Measurements from ENCODE around the gene ALB. TPM values are rescaled to one million over a fixed set of nuclear protein-coding genes. Genes with fewer than 3 reads are reported as not detected.
A peak's percentile ranks its signal among the peaks of the same experiment; 100 is the strongest.

The ALB gene
- total RNA-seq, 1 experiment from 2014 or later = 0.22 TPM

DNA sequence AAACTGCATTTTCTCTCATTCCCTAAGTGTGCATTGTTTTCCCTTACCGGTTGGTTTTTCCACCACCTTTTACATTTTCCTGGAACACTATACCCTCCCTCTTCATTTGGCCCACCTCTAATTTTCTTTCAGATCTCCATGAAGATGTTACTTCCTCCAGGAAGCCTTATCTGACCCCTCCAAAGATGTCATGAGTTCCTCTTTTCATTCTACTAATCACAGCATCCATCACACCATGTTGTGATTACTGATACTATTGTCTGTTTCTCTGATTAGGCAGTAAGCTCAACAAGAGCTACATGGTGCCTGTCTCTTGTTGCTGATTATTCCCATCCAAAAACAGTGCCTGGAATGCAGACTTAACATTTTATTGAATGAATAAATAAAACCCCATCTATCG is 29.1 kb downstream of the ALB start:
- Histone ChIP-seq H3K27me3 (ENCODE audit: low read length) (peaks cover 61% of the 10 kb centered on the region), H3K4me3 (ENCODE audit: low read length) (no peak overlapping the region), H3K9me3 (ENCODE audit: low read length) (no peaks in the 10 kb centered on the region), H3F3A (ENCODE audit: low read length, unreplicated experiment) (no peaks in the 10 kb centered on the region), H3K9me2 (replicated peaks; ENCODE audit: low read length) (no peaks in the 10 kb centered on the region), H3K4me1 (ENCODE audit: insufficient read depth, low read length) (no peaks in the 10 kb centered on the region), H3K36me3 (ENCODE audit: low read depth, low read length) (no peaks in the 10 kb centered on the region), H3K27ac (ENCODE audit: low read length) (no peak overlapping the region), H3K9ac (ENCODE audit: low read length) (no peak overlapping the region), H3K79me2 (ENCODE audit: low read length) (no peaks in the 10 kb centered on the region), H2AFZ (ENCODE audit: low read length) (no peak overlapping the region), H3K4me2 (ENCODE audit: low read length) (no peak overlapping the region), H4K20me1 (ENCODE audit: low read length) (no peaks in the 10 kb centered on the region)
- POLR2A ChIA-PET (ENCODE audit: unreplicated experiment) = no interaction called here
- CTCF ChIA-PET = no interaction called here
- intact Hi-C loops (cut with micrococcal nuclease) = no loop called here
- ATAC-seq (no peak), DNase-seq (no peak)
- TF ChIP-seq, protein P1, sequence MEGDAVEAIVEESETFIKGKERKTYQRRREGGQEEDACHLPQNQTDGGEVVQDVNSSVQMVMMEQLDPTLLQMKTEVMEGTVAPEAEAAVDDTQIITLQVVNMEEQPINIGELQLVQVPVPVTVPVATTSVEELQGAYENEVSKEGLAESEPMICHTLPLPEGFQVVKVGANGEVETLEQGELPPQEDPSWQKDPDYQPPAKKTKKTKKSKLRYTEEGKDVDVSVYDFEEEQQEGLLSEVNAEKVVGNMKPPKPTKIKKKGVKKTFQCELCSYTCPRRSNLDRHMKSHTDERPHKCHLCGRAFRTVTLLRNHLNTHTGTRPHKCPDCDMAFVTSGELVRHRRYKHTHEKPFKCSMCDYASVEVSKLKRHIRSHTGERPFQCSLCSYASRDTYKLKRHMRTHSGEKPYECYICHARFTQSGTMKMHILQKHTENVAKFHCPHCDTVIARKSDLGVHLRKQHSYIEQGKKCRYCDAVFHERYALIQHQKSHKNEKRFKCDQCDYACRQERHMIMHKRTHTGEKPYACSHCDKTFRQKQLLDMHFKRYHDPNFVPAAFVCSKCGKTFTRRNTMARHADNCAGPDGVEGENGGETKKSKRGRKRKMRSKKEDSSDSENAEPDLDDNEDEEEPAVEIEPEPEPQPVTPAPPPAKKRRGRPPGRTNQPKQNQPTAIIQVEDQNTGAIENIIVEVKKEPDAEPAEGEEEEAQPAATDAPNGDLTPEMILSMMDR (conservative IDR thresholded peaks at IDR 0.05; ENCODE audit: low read depth, low read length) = no peak
- TF ChIP-seq EZH2phosphoT487 (IDR thresholded peaks at IDR 0.05; ENCODE audit: borderline replicate concordance, low read length) (no peak), EZH2 (IDR thresholded peaks at IDR 0.05; ENCODE audit: low read length, unreplicated experiment) (no peak)
- BruUV-seq (replicated peaks) = no TSS peak

DNA sequence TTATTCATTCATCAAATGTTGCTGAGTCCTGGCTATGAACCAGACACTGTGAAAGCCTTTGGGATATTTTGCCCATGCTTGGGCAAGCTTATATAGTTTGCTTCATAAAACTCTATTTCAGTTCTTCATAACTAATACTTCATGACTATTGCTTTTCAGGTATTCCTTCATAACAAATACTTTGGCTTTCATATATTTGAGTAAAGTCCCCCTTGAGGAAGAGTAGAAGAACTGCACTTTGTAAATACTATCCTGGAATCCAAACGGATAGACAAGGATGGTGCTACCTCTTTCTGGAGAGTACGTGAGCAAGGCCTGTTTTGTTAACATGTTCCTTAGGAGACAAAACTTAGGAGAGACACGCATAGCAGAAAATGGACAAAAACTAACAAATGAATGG is 30.2 kb downstream of the ALB start:
- no peak overlapping the region for H3K9ac ChIP-seq (ENCODE audit: low read length)

DNA sequence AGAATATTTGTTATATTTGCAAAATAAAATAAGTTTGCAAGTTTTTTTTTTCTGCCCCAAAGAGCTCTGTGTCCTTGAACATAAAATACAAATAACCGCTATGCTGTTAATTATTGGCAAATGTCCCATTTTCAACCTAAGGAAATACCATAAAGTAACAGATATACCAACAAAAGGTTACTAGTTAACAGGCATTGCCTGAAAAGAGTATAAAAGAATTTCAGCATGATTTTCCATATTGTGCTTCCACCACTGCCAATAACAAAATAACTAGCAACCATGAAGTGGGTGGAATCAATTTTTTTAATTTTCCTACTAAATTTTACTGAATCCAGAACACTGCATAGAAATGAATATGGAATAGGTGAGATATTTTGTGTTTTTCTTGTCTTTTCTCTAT is 31.9 kb downstream of the ALB start, which contains the start of gene AFP:
Gene AFP (plus strand): TSS at position 238 of the 400 bp plus-strand sequence. CDS start 42 bp downstream, at position 280.
- Histone ChIP-seq H2AFZ (ENCODE audit: low read length) (no peak within 1 kb of the TSS), H3K9ac (ENCODE audit: low read length) (no peak within 1 kb of the TSS), H3K9me3 (ENCODE audit: low read length) (no peaks in the 10 kb centered on the region), H3K36me3 (ENCODE audit: low read depth, low read length) (no peaks in the 10 kb centered on the region), H3K4me3 (ENCODE audit: low read length) (no peak within 1 kb of the TSS), H3K9me2 (replicated peaks; ENCODE audit: low read length) (no peaks in the 10 kb centered on the region), H3K4me2 (ENCODE audit: low read length) (no peak within 1 kb of the TSS), H3F3A (ENCODE audit: low read length, unreplicated experiment) (no peaks in the 10 kb centered on the region), H4K20me1 (ENCODE audit: low read length) (no peaks in the 10 kb centered on the region), H3K27ac (ENCODE audit: low read length) (no peak within 1 kb of the TSS), H3K79me2 (ENCODE audit: low read length) (no peaks in the 10 kb centered on the region), H3K4me1 (ENCODE audit: insufficient read depth, low read length) (peaks cover 7% of the 10 kb centered on the region; the same call in 1 of the 2 replicates), H3K27me3 (ENCODE audit: low read length) (peaks cover 41% of the 10 kb centered on the region)
- ATAC-seq (no peak), DNase-seq (no peak)
- CTCF ChIA-PET = interaction anchor here (0.7 kb wide), 1 partner anchor 95 kb away, joined by 3 read pairs; no protein-coding TSS in a partner anchor
- POLR2A ChIA-PET (ENCODE audit: unreplicated experiment) = no interaction called here
- TF ChIP-seq, protein P1 (conservative IDR thresholded peaks at IDR 0.05; ENCODE audit: low read depth, low read length) = no peak
- TF ChIP-seq EZH2 (IDR thresholded peaks at IDR 0.05; ENCODE audit: low read length, unreplicated experiment) = no peak
- no peak for TF ChIP-seq EZH2phosphoT487 (IDR thresholded peaks at IDR 0.05; ENCODE audit: borderline replicate concordance, low read length)
- intact Hi-C loops (cut with micrococcal nuclease) = no loop called here
- no TSS peak for BruUV-seq (replicated peaks)

More for the DNA sequence above, 30.2 kb downstream of the ALB start:
- BruUV-seq (replicated peaks) = no TSS peak
- CTCF ChIA-PET = no interaction called here
- Histone ChIP-seq H3F3A (ENCODE audit: low read length, unreplicated experiment) (no peaks in the 10 kb centered on the region), H3K4me1 (ENCODE audit: insufficient read depth, low read length) (peaks cover 7% of the 10 kb centered on the region; the same call in 1 of the 2 replicates), H3K79me2 (ENCODE audit: low read length) (no peaks in the 10 kb centered on the region), H3K9me2 (replicated peaks; ENCODE audit: low read length) (no peaks in the 10 kb centered on the region), H3K4me3 (ENCODE audit: low read length) (no peak overlapping the region), H4K20me1 (ENCODE audit: low read length) (no peaks in the 10 kb centered on the region), H3K36me3 (ENCODE audit: low read depth, low read length) (no peaks in the 10 kb centered on the region), H2AFZ (ENCODE audit: low read length) (no peak overlapping the region), H3K27ac (ENCODE audit: low read length) (no peak overlapping the region), H3K27me3 (ENCODE audit: low read length) (peaks cover 57% of the 10 kb centered on the region), H3K4me2 (ENCODE audit: low read length) (no peak overlapping the region), H3K9me3 (ENCODE audit: low read length) (no peaks in the 10 kb centered on the region)
- POLR2A ChIA-PET (ENCODE audit: unreplicated experiment) = no interaction called here
- TF ChIP-seq EZH2 (IDR thresholded peaks at IDR 0.05; ENCODE audit: low read length, unreplicated experiment) (no peak), EZH2phosphoT487 (IDR thresholded peaks at IDR 0.05; ENCODE audit: borderline replicate concordance, low read length) (no peak)
- TF ChIP-seq, protein P1 (conservative IDR thresholded peaks at IDR 0.05; ENCODE audit: low read depth, low read length) = peak; percentile 76
- DNase-seq = peak; percentile 48
- no peak for ATAC-seq
- intact Hi-C loops (cut with micrococcal nuclease) = no loop called here

Data from PC-3 (cell line).